ENCODE results near the gene ABCG1.

The ABCG1 gene

DNA sequence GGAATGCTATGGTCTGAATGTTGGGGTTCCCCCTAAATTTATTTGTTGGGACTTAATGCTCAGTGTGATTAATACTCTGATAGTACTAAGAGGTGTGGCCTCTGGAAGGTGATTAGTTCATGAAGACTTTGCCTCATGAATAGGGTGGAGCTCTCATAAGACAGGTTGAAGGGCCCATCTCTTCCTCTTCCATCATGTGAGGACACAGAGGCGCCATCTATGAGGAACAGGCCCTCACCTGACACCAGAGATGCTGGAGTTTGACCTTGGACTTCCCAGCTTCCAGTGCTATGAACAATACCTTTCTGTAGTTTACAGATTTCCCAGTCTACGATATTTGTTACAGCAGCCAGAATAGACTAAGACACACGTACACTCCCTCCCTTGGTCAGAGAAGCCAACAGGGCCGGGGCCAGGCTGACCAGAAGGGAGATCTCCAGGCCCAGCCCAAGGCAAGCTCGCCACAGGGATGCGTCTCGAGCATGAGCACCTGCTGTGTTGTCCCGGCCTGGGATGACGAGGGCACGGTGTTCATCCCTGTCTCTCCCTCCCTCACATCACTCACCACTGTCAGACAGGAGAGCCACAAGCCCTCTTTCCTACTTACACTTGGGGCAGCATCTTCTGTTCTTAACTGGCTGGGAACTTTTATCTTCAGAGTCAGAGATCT, 4.7 kb upstream of the ABCG1 start:
- no peak for DNase-seq (ENCODE audit: low read depth, low spot score)

DNA sequence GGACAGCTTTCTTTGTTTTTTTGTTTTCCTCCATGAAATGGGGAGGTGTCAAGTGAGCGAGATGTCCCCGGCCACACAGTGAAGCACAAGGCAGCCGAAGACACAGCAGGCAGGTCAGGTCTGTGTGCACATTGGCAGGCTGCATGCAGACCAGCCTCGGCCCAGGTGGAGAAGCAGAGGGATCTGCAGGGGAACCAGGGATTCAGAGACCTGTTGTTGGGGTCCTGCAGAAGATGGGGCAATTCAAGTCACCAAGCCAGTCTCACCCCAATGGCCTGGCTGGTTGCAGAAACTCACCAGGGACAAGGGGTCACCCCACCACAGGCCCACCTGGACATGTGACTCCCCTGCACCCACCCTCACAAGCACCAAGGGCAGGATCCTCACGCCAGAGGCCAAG, 4.0 kb upstream of the ABCG1 start:
- no peak for DNase-seq (ENCODE audit: low read depth, low spot score)

DNA sequence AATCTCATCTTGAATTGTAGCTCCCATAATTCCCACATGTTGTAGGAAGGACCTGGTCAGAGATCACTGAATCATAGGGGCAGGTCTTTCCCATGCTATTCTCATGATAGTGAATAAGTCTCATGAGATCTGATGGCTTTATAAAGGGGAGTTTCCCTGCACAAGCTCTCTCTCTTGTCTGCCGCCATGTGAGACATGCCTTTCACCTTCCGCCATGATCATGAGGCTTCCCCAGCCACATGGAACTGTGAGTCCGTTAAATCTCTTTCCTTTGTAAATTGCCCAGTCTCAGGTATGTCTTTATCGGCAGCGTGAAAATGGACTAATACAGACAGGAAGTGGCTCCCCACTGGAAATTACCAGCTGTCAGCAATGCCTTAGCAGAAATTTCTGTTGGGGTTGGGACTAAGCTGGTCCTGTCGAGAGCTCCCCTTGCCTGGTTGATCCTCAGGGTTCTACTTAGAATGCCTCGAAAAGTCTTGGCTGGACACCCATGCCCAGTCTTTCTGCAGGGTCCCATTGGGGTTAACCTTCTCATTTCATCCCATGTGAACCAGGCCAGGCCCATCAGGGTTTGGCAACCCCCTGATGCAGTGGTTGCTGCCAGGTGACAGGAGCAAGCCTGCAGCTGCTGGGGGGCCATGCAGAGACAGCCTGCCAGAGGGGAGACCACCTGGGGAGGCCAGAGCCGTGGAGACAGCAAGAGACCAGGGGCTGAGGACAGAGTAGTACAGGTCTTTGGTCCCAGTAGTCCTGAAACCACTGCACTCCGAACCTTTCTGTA, 2.8 kb upstream of the ABCG1 start:
- no peak for DNase-seq (ENCODE audit: low read depth, low spot score)

DNA sequence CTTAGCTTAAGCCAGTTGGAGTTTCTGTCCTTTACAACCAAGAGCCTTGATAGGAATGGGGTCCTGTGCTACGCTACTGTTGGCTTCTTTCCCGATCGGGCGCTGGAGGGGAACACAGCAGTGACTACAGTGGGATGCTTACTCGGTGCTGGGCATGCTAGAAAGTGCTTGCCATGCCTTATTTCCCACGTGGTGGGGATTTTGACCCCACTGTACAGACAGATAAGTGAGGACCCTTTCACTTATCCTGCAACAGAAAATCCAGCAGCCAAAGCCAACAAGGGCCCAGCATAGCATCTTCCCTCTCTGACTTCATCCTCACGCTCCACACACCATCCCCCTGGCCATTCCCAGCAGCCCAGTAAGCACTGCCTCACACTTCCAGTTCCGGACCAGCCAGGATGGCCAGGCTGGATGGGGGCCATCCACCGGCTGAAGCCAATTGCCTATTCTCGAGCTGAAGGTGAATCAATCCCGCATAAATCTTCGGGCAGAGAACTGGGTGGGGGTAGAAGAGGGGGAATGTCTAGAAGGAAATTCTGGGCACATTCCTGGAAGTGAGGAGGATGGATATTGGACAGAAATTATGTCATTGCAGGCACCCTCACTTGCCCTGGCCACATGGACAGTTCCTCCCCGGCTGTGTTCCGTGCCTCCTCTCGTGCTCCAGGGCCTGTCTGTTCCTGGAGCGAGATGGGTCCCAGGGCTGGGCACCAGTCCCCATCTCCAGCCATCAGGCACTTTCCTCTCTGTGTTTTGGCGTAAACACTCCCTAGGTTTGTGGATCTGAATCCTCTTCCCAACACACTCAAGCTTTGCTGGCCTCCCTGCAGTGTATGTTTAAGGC, 2.0 kb upstream of the ABCG1 start:
- no peak for DNase-seq (ENCODE audit: low read depth, low spot score)

DNA sequence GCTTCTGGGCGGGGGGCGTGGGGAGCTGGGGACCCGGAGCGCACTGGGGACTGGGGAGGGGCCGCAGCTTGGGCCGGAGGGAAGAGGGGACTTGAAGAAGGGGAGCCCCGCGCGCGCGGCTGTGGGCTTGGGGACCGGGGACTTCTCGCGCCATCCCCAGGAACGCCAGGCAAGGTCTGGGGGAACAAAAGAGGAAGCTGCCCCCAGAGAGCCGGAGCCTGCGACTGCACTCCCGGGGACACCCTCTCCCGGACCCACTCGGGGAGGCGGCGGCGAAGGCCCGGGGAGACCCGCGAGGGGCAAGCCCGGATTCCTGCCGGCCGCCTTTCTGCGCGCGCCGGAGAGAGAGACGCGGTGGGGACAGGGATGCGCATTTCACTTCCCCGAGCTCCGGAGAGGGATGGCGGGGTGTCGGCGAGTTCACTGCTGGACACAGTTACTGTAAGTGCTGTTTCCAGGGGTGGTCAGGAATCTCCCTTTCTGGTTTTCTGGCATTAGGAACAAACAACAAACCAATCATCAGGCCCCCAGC, 732 bp downstream of the ABCG1 start:
- DNase-seq (ENCODE audit: low read depth, low spot score), result no peak

DNA sequence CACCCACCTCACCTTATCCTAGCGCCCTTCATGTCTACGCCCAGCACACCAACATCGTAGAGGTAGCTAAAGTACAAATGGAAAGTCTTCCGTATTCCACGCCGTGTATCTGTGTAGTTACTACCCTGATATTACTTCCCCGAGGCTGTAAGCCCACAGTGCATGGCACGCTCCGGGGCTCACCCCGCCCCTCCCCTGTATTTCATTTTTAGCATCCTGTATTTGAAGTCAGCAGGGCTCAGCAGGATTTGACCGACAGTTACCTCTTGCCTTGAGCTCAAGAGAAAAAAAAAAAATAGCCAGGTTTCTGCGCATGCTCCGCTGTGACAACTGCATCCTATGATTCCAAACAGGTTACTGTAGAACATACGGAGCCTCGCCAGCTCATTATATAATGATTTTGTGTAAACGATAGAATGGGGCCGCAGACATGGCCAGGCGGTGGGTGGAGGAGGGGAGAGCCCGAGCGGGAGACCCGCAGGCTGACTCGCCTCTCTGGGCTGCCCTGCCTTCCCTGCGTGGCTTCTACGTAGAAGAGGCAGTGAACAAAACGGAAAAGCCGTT, 1.3 kb downstream of the ABCG1 start:
- peak; percentile 41 for DNase-seq (ENCODE audit: low read depth, low spot score)

DNA sequence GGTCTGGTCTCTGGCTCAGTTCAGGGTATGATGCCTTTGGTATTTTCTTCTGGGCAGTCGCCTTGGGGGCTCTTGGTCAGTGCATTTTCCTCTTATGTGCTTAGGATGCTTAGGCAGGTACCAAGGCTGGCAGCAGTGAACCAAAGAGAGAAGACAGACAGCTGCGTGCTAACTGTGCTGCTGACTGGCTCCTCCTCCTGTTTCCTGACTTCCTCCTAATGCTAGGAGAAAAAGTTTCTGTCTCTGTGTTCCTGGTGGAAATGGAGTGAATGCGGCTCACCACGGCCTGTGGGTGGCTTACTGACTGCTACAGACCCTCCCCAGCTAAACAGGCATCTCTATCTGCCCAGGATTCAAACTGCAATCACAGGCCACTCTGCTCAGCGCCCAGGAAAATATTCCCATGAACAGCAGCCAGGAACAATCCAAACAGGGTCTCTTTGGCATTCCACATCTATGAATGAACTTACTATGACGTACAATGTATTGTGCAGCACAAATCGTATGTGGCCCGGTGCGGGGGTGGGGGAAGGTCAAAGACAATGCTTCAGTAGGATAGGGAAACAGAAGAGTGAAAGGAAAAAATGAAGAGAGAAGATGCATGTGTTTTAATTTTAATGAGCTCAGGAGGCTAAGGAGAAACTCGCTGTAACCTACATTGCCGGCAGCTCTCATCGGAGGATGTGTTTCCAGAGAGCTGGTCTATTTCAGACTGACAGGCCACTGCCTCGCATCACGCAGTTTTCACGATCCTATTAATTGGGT, 2.8 kb downstream of the ABCG1 start:
- no peak for DNase-seq (ENCODE audit: low read depth, low spot score)

DNA sequence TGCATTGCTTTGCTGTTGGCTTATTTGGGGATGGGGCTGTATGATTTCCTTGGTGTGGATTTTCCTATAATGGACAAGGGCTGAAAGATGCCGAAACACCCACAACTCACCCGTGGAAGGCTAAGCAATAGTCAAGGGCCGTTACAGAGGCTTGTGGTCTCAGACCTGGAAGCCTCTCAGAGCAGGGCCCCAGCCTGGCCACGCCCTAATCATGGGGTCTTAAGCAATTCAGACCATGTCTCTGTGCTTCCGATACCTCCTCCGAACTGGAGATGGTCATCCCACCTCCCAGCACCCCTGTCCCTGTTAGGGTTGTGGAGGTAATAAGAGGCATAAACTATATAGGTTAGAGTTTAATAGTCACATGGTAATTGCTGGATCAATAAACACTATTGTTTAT, 3.4 kb downstream of the ABCG1 start:
- DNase-seq (ENCODE audit: low read depth, low spot score), result no peak

DNA sequence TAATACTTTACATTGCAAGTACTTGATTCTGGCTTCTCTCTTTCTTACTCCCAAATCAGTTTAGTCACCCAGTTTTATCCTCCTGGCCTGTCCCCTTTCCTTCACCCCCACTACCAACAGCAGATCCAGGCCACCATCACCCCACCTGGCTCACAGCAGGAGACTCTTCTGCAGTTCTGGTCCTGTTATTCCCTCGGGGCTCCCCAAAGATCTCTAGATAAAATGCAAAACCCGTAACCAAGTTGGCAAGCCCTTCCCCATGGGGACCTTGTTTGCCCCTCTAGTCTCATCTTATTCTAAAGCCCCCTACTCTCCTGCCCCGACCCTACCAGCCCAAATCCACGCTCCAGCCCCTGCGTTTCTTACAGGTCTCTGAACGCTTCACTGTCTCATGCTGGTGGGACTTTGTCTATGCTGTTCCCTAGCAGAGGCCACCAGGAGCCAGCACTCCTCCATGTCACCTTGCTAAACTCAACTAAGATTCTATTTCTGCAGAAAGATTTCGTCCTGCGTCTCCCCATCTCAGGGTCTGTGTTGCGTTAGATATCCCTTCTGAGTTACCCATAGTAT, 4.0 kb downstream of the ABCG1 start:
- no peak for DNase-seq (ENCODE audit: low read depth, low spot score)

DNA sequence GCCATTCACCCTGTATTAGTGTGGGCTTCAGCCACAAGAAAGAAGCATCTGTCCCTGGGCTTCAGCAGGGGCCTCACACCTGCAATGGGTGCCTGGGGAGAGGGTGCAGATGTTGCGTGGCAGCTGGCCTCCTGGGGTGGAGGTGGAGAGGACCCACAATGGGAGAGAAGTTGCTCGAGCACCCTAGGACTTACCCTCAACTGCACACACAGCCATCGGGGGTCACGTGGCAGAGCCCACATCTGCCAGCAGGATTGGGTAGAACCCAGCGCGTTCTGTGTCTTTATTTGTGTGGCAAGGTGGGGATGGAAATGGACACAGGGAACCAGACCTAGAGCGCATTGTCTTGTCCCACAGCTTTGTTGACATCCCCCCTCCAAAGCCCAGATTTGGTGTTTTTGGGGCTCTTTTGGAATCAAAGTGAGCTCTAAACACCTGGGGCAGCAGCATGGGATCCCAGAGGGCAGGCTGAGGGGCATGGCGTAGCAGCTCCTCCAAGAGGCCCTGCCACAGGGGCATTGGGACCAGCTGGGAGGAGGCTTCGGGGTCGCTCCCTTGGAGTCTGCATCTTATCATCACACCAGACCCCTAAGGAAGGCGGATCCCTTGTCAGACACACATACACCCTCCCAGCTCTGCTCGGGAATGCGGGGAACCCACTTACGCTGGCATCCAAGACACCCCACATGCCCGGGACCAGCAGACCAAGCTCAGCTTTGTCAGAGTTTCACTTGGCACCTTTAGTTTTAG, 5.1 kb downstream of the ABCG1 start:
- no peak for DNase-seq (ENCODE audit: low read depth, low spot score)

DNA sequence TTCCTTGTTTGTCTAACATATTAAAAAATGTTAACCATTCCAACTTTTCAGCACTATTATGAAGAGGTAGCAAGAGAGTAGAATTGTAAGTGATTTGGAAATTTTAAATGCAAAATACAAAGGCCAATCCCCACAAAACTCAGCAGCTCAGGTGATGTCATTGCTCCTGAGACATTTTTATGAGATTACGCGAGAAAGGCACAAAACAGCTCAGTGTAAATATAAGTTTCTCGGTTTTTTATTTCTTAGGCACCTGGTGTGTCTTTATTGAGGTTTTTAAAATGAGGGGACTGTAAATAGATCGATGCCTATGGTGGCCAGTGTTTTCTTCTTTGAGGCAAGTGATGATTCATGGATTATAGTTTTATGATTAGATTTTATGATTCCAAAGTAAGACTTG, 6.1 kb downstream of the ABCG1 start:
- no peak for DNase-seq (ENCODE audit: low read depth, low spot score)

DNA sequence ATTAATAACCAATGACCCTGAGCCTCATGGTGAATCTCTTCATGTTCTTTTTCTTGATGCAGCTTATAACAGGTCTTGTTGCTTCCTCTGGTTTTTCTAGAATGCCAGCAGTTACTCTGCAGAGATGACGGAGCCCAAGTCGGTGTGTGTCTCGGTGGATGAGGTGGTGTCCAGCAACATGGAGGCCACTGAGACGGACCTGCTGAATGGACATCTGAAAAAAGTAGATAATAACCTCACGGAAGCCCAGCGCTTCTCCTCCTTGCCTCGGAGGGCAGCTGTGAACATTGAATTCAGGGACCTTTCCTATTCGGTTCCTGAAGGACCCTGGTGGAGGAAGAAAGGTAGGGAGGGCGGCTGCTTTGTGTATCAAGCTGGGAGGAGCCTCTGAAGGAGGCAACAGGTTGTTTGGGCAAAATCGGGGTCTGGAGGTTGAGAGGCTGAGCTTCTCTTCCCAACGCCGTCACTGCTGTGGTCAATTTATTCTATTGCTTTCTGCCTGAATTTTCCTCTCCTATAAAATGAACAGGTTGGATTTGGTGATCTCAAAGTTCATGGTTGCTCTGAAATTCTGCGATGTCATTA, 6.7 kb downstream of the ABCG1 start:
- DNase-seq (ENCODE audit: low read depth, low spot score), result no peak

DNA sequence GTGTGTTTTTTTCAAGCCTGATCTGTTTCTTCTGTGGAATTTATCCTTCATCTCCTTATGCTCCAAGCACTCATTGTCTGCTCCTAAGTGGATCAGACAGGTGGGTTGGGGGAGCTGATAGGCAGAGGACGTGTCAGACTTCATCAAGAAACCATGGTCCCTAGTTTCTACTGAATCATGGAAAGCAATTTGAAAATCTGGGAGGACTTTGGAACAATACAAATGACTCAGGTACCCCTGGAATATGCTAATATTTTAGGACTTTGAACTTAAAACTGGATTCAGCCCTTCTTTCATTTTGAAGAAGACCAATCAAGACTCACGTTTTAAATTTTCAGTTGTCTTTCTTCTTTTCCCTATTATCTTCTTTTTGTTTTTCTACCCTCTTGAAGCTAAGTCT, 7.7 kb downstream of the ABCG1 start:
- DNase-seq (ENCODE audit: low read depth, low spot score), result no peak

DNA sequence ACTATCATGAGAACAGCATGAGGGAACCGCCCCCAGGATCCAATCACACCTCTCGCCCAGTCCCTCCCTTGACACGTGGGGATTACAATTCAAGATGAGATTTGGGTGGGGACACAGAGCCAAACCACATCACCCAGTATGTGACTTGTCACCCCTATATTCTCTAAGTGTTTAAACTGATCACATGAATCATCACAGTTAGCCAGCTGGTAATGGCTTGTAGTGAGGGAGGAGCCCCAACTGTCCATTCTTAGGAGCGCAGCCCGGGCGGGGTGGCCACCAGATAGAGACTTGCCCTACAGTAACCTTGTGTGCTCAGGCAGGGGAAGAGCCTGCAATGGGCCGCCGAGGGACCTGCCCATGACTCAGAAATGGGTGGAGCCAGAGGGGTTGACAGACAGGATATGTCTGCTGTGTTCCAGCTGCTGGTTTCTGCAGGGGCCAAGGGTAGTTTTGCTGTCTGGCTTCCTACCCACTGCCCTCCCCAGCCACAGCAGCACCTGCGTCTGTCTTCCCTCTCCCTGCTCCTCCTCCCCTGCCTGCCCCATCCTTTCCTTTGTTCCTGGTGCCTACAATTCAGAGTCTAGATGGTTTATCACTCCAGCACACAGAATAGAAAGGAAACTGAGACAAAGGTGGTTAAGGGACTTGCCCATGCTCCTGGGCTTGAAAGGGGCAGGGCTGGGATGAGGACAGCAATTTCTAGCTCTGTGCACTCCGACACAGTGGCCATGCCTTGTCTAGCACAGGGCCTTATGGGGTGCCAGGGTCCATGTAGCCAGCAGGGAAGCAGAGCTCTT, 9.2 kb downstream of the ABCG1 start:
- DNase-seq (ENCODE audit: low read depth, low spot score), result peak; percentile 73

DNA sequence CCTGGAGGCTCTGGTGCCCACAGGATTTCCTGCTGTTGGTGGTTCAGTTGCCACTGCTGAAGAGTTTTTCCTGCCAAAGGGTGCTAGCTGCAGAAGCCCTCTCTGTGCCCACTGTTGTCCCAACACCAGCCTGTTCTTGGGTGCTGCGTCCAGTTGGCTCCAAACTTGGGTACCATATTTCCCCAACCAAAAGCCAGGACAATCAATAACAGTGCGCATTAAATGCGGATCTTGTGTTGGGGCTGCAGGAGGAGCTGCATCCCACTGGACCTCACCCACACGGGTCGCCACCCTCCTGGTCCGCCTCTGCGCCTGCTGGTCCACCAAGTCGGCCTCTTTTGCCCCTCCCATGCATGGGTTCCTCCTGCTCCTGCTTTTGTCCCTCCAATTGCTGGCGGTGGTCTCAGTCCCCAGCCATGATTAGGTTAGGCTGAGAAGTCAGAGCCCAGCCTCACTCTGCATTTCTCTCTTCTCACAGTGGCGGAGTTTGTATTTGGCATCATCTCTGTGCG, 9.8 kb downstream of the ABCG1 start:
- DNase-seq (ENCODE audit: low read depth, low spot score), result no peak

DNA sequence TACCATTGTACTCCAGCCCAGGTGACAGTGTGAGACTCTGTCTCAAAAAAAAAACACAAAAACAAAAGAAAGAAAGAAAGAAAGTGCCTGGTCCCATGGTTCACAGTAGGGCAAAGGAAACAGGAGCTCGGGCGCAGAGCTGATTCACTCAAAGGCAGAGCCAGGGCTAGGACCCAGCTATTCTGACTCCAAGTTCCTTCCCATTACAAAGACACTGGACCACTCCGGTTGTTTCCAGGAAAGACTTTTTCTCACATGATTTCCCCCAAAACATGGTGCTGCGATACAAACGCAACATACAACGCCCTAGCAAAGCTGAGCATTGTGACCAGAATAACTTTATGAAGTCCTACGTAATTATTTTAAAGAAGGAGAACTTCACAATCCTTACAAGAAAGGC, 10.7 kb downstream of the ABCG1 start:
- no peak for DNase-seq (ENCODE audit: low read depth, low spot score)

DNA sequence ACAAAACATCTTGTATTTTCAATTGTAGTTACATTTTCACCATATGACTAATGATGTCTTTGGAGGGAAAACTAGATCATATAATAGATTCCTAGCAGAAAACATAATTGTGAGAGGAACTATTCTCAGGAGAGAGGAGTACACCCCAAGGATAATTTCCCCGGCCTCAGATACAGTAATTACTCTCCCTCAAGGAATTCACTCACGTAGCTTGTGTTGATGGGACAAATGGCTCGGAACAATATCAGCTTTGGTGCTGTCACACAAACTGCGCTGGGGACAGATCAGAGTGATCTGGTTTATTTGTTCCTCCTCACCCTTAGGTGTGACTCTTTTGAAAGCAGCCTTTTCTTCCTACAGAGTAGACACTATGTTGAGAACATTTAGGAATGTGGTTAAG, 11.2 kb downstream of the ABCG1 start:
- no peak for DNase-seq (ENCODE audit: low read depth, low spot score)

DNA sequence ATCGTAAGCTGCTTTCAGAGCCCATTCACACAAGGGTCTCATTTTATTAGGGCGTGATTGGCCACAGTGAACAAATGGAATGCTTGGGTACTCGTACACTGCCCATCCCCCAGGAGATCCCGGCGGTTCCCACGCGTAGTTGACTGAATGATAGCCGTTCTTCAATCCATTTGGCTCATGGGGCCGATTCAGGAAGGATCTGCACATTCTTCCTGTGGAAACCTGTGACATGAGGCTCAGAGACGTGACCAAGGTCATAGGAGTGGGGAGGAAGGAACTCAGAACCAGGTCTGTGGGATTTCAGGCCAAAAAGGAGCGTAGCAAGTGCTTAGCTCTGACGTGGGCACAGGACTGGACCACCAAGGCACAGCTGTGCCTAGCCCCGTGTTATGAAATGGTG, 11.7 kb downstream of the ABCG1 start:
- DNase-seq (ENCODE audit: low read depth, low spot score), result no peak

DNA sequence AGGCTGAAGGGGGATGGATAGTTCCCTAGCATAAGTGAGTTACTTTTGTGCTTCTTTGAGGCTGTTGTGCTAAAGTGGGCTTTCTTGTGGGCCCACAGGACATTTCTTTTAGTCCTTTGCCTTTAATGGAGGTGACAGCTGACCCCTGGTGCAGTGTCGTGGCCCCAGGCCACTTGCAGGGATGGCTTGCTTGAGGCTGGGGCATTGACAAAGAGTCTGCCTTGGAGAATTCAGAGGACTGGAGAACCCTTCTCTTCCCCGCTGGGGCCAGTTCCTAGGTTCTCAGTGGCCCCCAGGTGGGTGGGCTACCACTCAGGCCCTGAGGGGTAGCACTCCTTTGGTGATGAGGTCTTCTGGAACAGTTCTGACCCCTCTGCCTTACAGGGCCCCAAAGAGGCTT, 12.8 kb downstream of the ABCG1 start:
- no peak for DNase-seq (ENCODE audit: low read depth, low spot score)

Data from activated CD4-positive, CD25-positive, alpha-beta regulatory T cell treated with anti-CD3 and anti-CD28 coated beads, Interleukin-2, amount 50 U/mL, for 16 hours (primary cell).